ENCODE measurements around the gene CNTLN.

CNTLN gene

GRCh38 chr9:17134396-17135294, at the start of gene CNTLN:
CNTLN (plus strand) TSS chr9:17135040; CDS start chr9:17135066, 26 bp downstream.
- DNase-seq (ENCODE audit: insufficient read length, low spot score) (peak; percentile 90), FAIRE-seq (peak; percentile 94)
- peak; percentile 85 for TF ChIP-seq POLR2A (IDR thresholded peaks at IDR 0.05; ENCODE audit: low read depth, low read length)

DNA sequence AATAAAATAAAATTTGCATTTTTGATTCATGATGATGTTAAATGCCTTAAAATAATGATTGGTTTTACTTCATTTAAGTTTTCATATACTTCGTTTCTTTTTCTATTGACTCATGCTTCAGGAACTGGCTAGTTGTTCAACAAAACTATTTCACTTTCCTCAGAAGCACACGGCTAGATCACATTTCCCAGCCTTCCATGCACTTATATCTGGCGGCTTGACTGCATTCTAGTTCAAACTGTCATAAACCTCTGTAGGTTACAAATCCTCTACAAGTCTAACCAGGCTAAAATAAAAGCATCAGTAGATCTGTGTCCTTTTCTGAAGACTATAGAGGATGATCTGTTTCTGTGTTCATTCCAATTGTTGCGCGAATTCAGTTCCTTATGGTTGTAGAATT, 46.3 kb upstream of the CNTLN start:
- DNase-seq (ENCODE audit: insufficient read length, low spot score), result no peak
- FAIRE-seq, result peak; percentile 38
- no peak for TF ChIP-seq POLR2A (IDR thresholded peaks at IDR 0.05; ENCODE audit: low read depth, low read length)

GRCh38 chr9:17090041-17090440, 44.8 kb upstream of the CNTLN start:
- no peak for TF ChIP-seq POLR2A (IDR thresholded peaks at IDR 0.05; ENCODE audit: low read depth, low read length)
- no peak for DNase-seq (ENCODE audit: insufficient read length, low spot score)
- no peak for FAIRE-seq

DNA sequence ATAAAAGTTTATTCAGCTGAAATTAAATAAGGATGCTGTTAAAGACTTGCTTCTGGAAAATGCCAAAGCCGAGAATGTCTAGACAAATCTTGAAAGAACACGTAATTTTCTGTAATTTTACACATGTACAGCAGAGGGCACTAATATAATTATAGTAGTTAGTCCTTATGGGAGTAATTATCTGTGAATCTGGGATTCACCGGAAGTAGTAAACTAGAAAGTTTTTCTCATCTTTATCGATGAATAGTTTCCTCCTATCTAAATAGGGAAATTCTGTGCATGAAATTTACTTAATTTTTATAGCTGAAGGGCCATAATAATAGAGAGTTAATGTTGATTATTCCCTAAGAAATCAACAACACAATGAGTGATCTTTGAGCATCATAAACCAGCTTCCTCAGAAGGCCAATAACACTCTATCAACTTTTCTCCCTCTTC, 18.4 kb upstream of the CNTLN start:
- FAIRE-seq (peak; percentile 86), DNase-seq (ENCODE audit: insufficient read length, low spot score) (peak; percentile 7)
- TF ChIP-seq POLR2A (IDR thresholded peaks at IDR 0.05; ENCODE audit: low read depth, low read length), result no peak

DNA sequence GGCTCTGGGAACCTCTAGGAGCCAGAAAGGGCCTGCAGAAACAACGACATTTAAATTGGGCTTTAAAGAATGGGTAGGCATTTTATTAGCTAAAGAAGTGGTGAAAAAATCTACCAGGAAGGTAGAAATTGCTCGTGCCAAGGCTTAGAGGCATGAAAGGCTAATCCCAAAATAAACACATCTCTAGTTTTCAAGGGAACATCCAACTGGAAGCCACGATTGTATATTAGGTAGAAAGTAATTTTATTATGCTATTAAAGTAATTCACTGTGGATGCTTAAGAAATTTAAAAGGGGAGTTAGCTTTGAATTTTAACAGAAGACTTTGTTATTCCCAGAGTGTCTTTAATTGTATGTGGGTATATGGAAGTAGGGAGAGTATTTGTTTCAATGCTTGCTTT, 17.5 kb upstream of the CNTLN start:
- no peak for TF ChIP-seq POLR2A (IDR thresholded peaks at IDR 0.05; ENCODE audit: low read depth, low read length)
- DNase-seq (ENCODE audit: insufficient read length, low spot score), result no peak
- no peak for FAIRE-seq

DNA sequence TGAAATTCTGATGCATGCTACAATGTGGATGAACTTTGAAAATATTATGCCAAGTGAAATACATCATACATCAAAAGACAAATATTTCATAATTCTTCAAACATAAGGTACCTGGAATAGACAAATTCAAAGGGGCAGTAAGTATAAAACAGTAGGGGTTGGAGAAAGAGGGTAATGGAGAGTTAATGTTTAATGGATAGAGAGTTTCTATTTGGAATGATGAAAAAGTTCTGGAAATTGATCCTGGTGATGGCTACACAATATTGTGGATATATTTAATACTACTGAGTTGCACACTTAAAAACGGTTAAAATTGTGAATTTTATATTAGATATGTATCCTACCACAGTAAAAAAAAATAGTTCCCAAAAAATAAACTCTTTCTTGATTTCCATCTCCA, 14.6 kb upstream of the CNTLN start:
- FAIRE-seq, result no peak
- no peak for TF ChIP-seq POLR2A (IDR thresholded peaks at IDR 0.05; ENCODE audit: low read depth, low read length)

GRCh38 chr9:17121264-17121663, 13.6 kb upstream of the CNTLN start:
- FAIRE-seq (no peak), DNase-seq (ENCODE audit: insufficient read length, low spot score) (no peak)
- TF ChIP-seq POLR2A (IDR thresholded peaks at IDR 0.05; ENCODE audit: low read depth, low read length), result no peak

More for the DNA sequence above, 14.6 kb upstream of the CNTLN start:
- DNase-seq (ENCODE audit: insufficient read length, low spot score), result no peak

GRCh38 chr9:17130291-17130690, 4.5 kb upstream of the CNTLN start:
- TF ChIP-seq POLR2A (IDR thresholded peaks at IDR 0.05; ENCODE audit: low read depth, low read length), result no peak
- FAIRE-seq, result no peak
- DNase-seq (ENCODE audit: insufficient read length, low spot score), result no peak

- DNase-seq (ENCODE audit: insufficient read length, low spot score) (no peak), FAIRE-seq (no peak)
- no peak for TF ChIP-seq POLR2A (IDR thresholded peaks at IDR 0.05; ENCODE audit: low read depth, low read length)
Observed at GRCh38 chr9:17130725-17131124, 4.1 kb upstream of the CNTLN start.

DNA sequence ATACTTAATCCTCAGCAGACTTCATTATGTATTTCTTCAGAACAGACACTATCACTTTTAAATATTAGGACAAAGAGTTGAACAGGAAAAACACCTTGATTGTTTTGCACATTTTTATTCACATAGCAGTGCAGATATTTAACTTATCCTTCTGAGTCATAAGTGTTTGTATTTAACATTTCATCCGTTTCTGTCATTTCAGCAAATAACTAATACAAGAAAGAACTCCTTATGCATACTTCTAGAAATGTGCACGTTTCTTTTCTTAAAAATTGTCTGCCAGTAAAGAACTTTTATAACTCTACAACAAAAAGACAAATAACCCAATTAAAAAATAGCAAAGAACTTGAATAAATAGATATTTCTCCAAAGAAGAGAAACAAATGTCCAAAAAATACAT, 3.3 kb upstream of the CNTLN start:
- TF ChIP-seq POLR2A (IDR thresholded peaks at IDR 0.05; ENCODE audit: low read depth, low read length), result no peak
- FAIRE-seq (no peak), DNase-seq (ENCODE audit: insufficient read length, low spot score) (no peak)

DNA sequence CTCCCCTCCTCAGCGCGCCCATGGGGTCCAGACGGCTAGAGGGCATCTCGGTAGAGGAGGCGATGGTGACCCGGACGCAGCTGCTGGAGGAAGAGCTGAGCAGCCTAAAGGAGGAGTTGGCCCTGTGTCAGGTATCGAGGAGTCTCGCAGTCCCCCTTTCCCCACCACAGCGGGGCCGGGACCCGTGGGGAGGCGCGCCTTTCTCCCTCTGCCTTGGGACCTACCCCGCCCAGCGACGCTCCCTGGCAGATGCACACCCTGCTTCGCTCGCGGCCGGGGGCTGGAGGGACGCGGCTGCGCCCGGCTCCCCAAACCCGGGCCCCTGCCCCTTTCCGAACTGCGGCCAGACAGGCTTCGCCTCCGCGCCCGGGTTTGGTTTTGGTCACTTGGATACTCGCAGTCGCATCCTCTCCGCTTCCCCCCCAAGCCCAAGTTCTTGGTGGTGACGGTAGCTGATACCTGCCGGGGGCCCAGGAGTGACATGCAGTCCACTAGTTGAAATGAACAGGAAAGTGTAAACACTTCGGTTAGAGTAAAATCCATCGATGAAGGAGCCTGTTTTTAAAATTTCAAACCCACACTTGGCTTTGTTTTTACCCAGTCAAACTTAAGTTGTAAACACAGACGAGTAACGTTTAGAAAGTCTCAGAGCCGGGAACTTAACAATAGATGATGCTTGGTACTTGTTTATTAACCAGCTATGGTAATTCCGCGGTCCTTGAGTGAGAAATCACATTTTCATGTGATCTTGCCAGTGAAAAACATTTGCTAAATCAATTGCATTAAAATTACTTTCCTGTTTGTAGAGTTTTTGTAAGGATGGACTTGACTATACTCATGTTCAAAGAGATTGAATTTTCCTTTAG, 688 bp downstream of the CNTLN start:
- DNase-seq (ENCODE audit: insufficient read length, low spot score), result peak; percentile 47
- FAIRE-seq, result no peak

DNA sequence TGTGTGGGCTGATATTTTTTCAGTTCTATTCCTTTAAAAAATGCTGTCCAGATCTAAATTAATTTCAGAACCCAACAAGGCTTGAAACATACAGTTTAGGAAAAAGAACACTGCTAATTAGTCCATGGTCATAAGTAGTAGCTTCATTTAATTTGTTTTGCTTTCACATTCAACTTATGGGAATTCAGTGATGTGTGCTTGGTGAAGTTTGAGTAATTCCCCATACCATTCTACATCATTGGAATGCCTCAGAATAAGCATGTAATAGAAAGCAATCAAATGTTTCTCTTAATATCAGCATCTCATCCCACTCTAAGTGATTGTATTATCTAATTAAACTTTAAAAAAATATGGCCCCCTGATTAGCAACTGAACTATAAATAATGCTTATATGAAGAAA, 2.7 kb downstream of the CNTLN start:
- TF ChIP-seq POLR2A (IDR thresholded peaks at IDR 0.05; ENCODE audit: low read depth, low read length), result no peak
- DNase-seq (ENCODE audit: insufficient read length, low spot score) (no peak), FAIRE-seq (peak; percentile 84)

More for the DNA sequence above, 688 bp downstream of the CNTLN start:
- TF ChIP-seq POLR2A (IDR thresholded peaks at IDR 0.05; ENCODE audit: low read depth, low read length), result 0 out of 2 replicates have a peak, but pooled peaks have one; percentile 20

DNA sequence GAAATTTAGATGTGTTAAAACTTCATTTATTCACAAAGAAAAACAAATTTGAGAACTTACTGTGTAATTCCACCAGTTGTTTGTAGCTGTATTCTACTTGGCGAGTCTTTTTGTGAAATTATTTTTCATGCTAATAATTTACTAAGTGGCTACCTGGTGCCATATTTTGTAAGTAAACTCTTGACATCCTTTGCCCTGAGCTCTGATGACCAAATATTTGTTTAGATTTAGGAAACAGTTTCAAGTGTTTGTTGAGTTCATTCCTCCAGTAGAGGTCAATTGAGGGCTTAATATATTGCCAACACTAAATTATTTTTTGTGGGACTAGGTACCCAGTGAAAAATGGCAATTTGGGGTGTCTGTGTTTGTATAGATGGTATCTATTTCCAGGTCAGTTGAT, 3.7 kb downstream of the CNTLN start:
- TF ChIP-seq POLR2A (IDR thresholded peaks at IDR 0.05; ENCODE audit: low read depth, low read length), result no peak
- FAIRE-seq (no peak), DNase-seq (ENCODE audit: insufficient read length, low spot score) (no peak)

DNA sequence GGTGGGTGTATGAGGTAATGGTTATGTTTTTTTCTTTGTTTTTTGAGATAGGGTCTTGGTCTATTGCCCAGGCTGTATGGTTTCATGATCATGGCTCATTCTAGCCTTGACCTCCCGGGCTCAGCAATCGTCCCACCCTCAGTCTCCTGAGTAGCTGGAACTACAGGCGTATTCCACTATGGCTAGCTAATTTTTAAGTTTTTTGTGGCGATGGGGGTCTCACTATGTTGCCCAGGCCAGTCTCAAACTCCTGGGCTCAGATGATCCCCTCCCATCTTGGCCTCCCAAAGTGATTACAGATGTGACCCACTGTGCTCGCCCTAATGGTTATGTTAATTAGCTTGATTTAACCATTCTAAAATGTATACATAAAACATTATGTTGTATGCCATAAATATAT, 5.6 kb downstream of the CNTLN start:
- no peak for FAIRE-seq
- DNase-seq (ENCODE audit: insufficient read length, low spot score), result no peak
- no peak for TF ChIP-seq POLR2A (IDR thresholded peaks at IDR 0.05; ENCODE audit: low read depth, low read length)
